WERI-Rb-1 (cell line): ENCODE results near the gene CNN3.

Experiments
- DNase-seq: peaks from one replicate; pipeline ENCODE4 v3.0.0-alpha.2; 2020
- H3K27ac ChIP-seq: fragments of 250-450 bp; sonication (Bioruptor Pico); 2 replicates; pipeline ENCODE4 v1.5.1; 2020; ENCODE audit warnings: mild to moderate bottlenecking, moderate library complexity
- H3K27me3 ChIP-seq: fragments of 250-450 bp; sonication (Bioruptor Pico); 2 replicates; pipeline ENCODE4 v1.5.1; 2021; ENCODE audit warnings: mild to moderate bottlenecking, low read depth, moderate library complexity; ENCODE audit not compliant: insufficient read depth, severe bottlenecking
- H3K36me3 ChIP-seq: fragments of 250-450 bp; sonication (Bioruptor Pico); 2 replicates; pipeline ENCODE4 v1.5.1; 2020; ENCODE audit warnings: mild to moderate bottlenecking, moderate library complexity
- H3K4me3 ChIP-seq: 2 replicates; pipeline ENCODE4 v1.5.1; 2011; ENCODE audit warnings: low read depth, mild to moderate bottlenecking, control low read depth, low read length
- H3K9me3 ChIP-seq: fragments of 250-450 bp; sonication (Bioruptor Pico); 2 replicates; pipeline ENCODE4 v1.5.1; 2021; ENCODE audit warnings: mild to moderate bottlenecking, moderate library complexity; ENCODE audit not compliant: severe bottlenecking
- TF ChIP-seq, protein P1 (sequence below): IDR thresholded peaks from 2 replicates; pipeline ENCODE4 v1.5.1; 2011; ENCODE audit warnings: low read depth, mild to moderate bottlenecking, control low read depth, inconsistent platforms, low read length

Gene CNN3

DNA sequence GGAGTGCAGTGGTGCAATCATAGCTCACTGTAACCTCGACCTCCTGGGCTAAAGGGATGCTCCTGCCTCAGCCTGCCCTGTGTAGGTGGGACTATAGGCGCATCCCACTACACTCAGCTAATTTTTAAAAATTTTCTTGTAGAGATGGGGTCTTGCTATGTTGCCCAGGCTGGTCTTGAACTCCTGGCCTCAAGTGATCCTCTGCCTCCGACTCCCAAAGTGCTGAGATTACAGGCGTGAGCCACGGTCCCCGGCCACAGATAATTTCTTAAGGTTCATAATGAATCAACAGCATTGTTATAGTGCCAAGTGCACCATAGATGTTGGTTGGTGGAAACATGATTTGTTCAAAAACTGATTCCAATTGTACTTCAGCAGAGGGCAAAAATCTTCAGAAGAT lies 42.2 kb upstream of the CNN3 start:
- Histone ChIP-seq H3K9me3 (no peaks in the 10 kb centered on the region), H3K36me3 (no peaks in the 10 kb centered on the region), H3K27ac (no peak overlapping the region), H3K4me3 (no peak overlapping the region), H3K27me3 (no peaks in the 10 kb centered on the region)
- TF ChIP-seq, protein P1, sequence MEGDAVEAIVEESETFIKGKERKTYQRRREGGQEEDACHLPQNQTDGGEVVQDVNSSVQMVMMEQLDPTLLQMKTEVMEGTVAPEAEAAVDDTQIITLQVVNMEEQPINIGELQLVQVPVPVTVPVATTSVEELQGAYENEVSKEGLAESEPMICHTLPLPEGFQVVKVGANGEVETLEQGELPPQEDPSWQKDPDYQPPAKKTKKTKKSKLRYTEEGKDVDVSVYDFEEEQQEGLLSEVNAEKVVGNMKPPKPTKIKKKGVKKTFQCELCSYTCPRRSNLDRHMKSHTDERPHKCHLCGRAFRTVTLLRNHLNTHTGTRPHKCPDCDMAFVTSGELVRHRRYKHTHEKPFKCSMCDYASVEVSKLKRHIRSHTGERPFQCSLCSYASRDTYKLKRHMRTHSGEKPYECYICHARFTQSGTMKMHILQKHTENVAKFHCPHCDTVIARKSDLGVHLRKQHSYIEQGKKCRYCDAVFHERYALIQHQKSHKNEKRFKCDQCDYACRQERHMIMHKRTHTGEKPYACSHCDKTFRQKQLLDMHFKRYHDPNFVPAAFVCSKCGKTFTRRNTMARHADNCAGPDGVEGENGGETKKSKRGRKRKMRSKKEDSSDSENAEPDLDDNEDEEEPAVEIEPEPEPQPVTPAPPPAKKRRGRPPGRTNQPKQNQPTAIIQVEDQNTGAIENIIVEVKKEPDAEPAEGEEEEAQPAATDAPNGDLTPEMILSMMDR, result no peak
- no peak for DNase-seq

DNA sequence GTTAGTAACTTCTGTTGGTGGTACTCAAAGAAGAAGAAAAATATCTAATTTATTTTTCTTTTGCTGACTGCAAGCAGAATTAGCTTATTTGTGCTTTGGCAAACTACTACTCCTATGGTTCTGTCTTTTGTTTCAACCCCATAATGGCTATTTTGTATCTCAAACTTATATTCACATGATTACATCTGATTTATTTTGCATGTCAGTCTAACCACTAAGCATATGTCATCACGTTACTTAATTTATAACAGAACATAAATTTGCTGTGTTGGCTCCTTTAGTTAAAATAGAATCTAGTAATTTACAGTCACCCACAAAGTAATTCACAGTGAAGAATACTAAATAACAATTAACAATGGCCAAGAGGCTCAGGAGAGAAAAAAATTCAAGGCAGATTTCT lies 39.1 kb upstream of the CNN3 start:
- no peak for DNase-seq
- H3K27me3 ChIP-seq, result no peaks in the 10 kb centered on the region
- TF ChIP-seq, protein P1, result no peak
- no peak overlapping the region for H3K4me3 ChIP-seq
- no peaks in the 10 kb centered on the region for H3K9me3 ChIP-seq
- H3K36me3 ChIP-seq, result no peaks in the 10 kb centered on the region
- H3K27ac ChIP-seq, result no peak overlapping the region

DNA sequence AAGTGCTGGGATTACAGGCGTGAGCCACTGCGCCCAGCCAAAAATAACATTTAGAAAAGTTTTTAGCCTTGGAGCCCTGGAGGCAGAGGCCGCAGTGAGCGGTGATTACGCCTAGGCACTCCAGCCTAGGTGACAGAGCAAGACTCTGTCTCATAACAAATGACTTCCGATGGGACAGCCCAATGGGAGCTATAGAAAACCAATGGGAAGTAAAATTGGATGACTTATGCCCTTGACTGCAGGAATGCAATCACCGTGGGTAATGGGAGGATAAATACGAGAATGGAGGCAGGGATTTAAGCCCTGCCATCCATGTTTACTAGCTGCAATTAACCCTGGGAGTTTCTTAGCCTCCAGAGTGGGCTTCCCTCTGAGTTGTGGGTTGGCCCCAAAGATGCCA lies 37.0 kb upstream of the CNN3 start:
- TF ChIP-seq, protein P1, result no peak
- Histone ChIP-seq H3K9me3 (no peaks in the 10 kb centered on the region), H3K4me3 (no peak overlapping the region), H3K27me3 (no peaks in the 10 kb centered on the region), H3K27ac (no peak overlapping the region), H3K36me3 (no peaks in the 10 kb centered on the region)
- DNase-seq, result no peak

DNA sequence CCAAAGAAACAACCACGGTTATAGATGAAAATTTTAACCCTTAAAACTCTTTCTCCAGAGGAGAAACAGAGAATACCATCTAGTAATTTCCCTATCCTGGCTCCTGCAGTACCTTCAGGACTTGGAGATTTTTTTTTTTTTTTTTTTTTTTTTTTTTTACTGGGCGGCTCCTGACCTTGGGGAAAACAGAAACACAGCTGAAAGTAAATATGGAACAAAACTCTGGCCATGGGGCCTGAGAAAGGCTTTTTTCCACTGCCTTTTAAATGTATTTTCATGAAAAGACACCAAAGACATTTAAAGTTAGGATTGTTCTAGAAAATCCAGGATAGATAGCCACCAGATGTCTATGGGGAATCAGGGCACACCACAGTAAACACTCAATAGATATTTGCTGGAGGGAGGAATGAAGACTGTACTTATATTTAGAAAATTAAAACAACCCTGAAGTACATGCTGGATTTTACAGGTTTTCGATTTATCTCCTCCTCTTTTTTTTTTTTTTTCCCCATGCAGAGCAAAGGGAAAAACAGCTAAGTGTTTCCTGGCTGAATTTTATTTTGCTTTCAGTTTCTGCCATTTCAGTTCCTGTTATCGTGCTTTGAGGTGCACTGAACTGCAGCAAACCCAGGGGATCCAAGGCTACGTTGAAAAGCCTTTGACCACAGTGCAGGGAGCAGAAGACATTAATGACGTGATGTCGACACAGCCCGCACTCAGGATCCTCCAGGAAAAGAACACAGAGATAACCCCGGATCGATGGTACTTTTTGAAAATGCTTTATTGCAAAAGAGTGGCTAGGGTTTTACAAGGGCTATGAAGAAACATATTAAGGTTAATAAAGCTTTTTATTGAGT lies 35.7 kb upstream of the CNN3 start:
- no peak for DNase-seq
- Histone ChIP-seq H3K27ac (no peak overlapping the region), H3K4me3 (no peak overlapping the region)

DNA sequence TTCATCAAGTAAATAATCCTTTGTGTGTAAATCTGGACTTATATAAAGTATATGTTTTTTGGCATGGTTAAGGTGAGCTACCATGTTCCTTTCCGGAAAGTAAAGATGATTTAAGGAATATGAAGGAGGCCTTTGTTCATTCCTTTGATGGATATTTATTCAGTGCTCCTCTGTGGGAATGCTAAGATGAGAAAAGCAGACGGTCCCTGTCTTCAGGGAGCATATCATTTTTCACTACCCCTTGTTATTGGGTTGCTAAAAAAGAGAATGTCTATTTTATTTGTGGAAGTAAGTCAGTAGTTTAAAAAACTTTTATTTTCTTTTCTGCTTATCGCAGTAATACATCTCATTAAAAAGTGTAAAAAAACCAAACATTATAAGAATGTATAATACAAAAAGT lies 35.1 kb upstream of the CNN3 start:
- DNase-seq, result no peak
- Histone ChIP-seq H3K27ac (no peak overlapping the region), H3K4me3 (no peak overlapping the region), H3K36me3 (no peaks in the 10 kb centered on the region), H3K9me3 (no peaks in the 10 kb centered on the region), H3K27me3 (no peaks in the 10 kb centered on the region)
- TF ChIP-seq, protein P1, result no peak

More for the DNA sequence above, 35.7 kb upstream of the CNN3 start:
- Histone ChIP-seq H3K27me3 (no peaks in the 10 kb centered on the region), H3K36me3 (no peaks in the 10 kb centered on the region), H3K9me3 (no peaks in the 10 kb centered on the region)
- TF ChIP-seq, protein P1, result no peak

DNA sequence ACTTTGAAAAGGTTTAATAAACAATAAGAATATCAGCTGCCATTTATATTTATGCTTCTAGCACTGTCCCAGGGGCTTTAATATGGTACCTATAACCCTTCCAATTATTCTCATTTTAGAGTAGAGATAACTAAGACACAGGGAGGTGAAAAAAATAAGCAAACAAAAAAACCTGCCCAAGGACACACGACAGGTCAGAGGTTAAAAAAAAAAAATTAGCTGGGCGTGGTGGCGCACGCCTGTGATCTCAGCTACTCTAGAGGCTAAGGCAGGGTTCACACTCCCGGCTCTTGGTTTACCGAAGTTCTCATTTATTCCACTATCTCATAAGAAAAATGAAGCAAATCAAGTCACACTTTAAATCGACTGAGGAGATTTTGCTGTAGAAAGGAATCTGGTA lies 34.7 kb upstream of the CNN3 start:
- TF ChIP-seq, protein P1, result no peak
- Histone ChIP-seq H3K4me3 (no peak overlapping the region), H3K9me3 (no peaks in the 10 kb centered on the region), H3K36me3 (no peaks in the 10 kb centered on the region), H3K27me3 (no peaks in the 10 kb centered on the region), H3K27ac (peak overlapping the region; percentile 52)
- no peak for DNase-seq
